Measurements from ENCODE around the gene U2AF2. TPM values are rescaled to one million over a fixed set of nuclear protein-coding genes. Genes with fewer than 3 reads are reported as not detected.

U2AF2 gene
- total RNA-seq, 1 donor from 2014 or later = 74.5 TPM

DNA sequence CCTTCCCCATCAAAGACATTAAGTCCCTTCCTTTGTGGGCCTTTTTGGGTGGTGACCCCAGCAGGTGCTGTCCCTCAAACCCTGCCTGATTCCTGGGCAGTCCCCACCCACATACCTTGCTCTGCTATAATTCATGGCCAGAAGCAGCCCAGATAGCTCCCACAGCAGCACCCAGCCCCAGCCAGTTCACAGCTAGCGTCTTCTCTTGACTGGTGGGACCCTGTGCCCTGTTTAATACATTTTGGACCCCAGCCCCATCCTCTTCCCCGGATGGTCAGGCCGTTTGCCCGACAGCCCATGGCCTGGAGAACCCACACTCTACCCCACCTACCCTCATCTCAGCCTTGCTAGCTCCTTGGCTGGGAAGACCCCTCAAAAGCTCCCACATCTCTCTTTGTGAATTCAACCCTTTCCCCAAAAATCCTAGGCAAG is 4.7 kb upstream of the U2AF2 start:
- no peak for DNase-seq (ENCODE audit: missing footprints)

DNA sequence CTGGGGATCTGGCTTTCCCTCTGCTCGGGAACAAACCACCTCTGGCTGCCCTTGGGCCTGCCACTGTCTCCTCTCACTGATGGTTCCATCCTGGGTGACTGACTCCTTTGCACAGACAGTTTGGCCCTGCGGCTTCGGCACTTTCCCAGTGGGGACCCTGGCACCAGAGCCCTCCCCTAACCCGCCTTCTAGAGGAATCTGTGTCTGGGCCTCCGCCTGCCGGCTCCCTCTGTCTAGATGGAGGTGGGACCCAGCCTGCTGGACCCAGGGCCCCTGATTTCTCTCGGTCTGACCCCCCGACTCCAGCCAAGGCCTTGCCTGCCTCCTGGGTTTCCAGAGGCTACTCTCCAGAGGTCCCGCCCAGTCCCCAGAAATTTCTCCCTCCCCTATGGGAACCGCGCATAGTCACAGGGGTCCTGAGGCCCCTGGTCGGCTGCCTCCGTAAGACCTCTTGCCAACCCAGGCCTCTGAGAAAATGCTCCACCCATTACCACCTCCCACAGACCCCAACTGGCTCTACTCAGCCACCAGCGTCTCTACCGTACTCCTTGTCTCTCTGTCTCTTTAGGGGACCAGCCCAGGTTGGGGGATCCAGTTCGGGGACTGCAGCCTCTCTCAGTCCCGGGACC is 4.1 kb upstream of the U2AF2 start:
- ATAC-seq = no peak
- intact Hi-C loops (cut with DNase I) = loop anchor here (5.0 kb wide), 1 partner anchor 53 kb away; the partner anchor contains the start of gene FIZ1
- no peak for DNase-seq (ENCODE audit: missing footprints)

More for the DNA sequence above, 4.7 kb upstream of the U2AF2 start:
- intact Hi-C loops (cut with DNase I) = loop anchor here (5.0 kb wide), 1 partner anchor 53 kb away; the partner anchor contains the start of gene FIZ1
- ATAC-seq = no peak

DNA sequence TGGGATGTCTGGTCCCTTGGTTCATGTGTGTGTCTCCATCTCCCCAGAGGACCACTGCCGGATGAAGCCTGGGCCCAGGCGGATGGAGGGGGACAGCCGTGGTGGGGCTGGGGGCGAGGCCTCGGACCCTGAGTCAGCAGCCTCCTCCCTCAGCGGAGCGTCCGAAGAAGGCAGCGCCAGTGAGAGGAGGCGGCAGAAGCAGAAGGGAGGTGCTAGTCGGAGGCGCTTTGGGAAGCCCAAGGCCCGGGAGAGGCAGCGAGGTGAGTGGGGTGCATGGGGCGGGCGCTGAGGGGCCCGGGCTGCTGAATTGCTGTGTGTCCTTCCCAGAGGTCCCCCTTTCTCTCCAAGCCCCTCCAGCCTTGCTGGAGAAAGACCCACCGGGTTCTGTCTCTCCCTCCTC is 3.6 kb upstream of the U2AF2 start:
- intact Hi-C loops (cut with DNase I) = loop anchor here (5.0 kb wide), 1 partner anchor 54 kb away; the partner anchor contains the start of gene FIZ1
- ATAC-seq (no peak), DNase-seq (ENCODE audit: missing footprints) (no peak)

DNA sequence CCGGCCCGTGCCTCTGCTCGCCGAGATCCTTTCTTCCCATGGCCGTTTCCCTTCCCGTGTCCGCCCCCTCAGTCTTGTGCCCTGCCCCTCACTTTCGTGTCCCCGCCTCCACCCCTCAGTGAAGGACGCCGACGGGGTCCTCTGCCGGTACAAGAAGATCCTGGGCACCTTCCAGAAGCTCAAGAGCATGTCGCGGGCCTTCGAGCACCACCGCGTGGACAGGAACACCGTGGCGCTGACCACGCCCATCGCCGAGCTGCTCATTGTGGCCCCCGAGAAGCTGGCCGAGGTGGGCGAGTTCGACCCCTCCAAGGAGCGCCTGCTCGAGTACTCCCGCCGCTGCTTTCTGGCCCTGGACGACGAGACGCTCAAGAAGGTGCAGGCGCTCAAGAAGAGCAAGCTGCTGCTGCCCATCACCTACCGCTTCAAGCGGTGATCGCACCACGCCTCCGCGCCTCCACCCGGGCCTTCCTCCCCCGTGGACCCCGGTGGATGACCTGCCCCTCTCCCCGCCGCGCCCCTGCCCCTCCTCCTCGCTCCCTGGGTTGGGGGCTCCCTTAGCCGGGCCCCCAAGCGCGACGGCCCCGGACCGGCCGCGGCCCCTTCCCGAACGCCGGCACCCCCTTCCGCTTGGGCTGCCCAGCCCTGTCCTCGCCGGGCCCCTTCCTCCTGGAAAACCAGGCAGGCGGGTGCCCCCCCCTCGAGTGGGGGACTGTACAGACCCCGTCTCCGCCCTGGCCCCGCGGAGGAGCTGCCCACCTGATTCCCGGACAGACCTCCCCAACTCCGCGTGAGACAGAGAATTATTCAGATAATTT is 2.3 kb upstream of the U2AF2 start:
- ATAC-seq = no peak
- no peak for DNase-seq (ENCODE audit: missing footprints)
- intact Hi-C loops (cut with DNase I) = loop anchor here (5.0 kb wide), 1 partner anchor 55 kb away; the partner anchor contains the start of gene FIZ1

DNA sequence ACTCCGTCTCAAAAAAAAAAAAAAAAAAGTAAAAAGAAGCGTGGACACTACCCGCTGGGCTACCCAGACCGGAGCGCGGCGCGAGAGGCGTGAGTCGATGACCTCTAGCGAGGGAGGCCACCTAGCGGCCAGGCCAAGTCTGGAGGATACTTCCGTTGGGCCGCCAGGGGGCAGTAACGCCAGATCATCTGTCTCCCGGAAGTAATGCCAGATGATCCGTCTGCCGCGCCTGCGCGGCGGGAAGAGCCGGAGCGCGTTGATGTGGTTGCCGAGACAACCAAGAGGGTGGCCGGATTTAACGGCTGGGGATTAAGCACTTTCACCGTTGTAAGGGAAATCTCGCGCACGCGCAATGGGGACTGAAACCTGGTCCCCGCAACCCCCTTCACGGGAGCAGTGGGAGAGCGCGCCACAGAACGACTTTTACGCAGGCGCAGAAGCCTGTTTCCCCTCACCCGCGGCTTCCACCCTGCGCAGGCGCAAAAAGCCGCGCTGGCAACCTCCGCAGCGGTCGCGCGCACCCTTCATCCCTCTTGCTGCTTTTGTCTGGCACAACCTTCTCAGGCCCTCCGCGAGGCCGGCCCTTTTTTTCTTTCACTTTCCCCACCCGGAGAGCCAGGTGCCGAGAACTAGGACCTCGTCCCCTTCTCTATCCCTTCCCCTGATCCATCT is 1.0 kb upstream of the U2AF2 start:
- ATAC-seq = peak; percentile 73
- peak; percentile 99 for DNase-seq (ENCODE audit: missing footprints)
- intact Hi-C loops (cut with DNase I) = loop anchor here (1.0 to 5.0 kb wide), 2 partner anchors 22 to 56 kb away; partner anchors contain the start of genes EPN1 and FIZ1

DNA sequence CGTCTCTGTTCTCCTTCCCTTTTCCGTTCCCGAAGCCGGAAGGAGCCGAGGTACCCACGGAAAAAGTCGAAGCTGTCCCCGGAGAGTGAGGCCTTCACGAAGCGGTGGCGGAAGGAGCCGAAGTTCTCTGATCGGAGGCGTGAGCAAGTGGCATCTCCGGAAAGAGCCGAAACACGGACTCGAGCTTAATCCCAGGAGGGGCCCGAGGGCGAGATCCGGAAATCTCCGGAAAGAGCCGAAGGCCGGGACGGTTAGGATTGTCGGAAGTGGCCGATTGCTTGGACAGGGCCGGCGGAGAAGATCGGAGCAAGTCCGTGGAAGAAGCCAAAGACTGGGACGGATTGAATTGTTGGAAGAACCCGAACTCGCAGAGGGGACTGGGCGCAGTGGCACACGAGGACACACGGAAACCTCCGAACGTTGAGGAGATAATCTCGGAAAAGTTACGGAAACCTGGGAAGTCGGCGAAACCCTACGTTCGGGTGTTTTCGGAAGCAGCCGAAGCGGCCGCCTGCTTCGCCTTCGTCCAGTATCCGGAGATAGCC is 440 bp upstream of the U2AF2 start:
- peak; percentile 99 for DNase-seq (ENCODE audit: missing footprints)
- ATAC-seq = peak; percentile 82
- intact Hi-C loops (cut with DNase I) = loop anchor here (1.0 to 5.0 kb wide), 2 partner anchors 21 to 57 kb away; partner anchors contain the start of genes EPN1 and FIZ1

DNA sequence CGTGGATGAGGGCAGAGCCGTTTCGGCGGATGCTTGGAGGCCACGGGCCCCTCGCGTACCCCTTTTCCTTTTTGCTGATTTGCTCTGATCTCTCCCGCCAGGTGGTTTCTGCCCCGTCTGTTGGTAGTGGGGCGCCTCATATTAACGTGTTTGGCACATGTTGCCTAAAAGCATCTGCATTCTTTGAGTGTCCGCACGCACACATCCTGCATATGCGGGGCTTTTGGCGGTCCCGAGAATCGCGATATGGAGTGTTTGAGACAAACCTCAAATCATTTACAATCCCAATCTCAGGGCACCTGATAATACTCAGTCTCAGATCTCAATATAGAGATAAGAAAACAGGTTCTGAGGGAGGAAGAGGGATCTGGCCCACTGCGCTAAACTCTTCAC is 809 bp downstream of the U2AF2 start:
- intact Hi-C loops (cut with DNase I) = no loop called here
- no peak for DNase-seq (ENCODE audit: missing footprints)

DNA sequence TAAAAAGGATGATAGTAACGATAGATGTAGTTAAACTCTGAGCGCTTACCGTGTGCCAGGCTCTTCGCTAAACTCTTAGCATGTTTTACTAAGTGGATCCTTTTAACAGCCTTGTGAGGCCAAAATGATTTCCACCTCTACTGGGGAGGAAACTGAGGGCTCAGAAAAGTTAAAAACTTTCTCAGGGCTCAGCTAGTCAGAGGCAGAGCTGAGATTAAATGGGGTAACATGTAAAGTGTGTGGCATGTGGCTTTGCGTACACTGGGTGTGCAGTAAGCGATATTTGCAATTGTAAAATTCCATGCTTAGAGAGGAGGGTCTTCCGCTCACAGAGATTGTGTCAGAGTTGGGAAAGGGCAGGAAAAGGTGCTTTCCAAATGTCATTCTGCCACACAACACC is 1.7 kb downstream of the U2AF2 start:
- DNase-seq (ENCODE audit: missing footprints) (no peak), ATAC-seq (no peak)
- intact Hi-C loops (cut with DNase I) = no loop called here

More for the DNA sequence above, 809 bp downstream of the U2AF2 start:
- no peak for ATAC-seq

DNA sequence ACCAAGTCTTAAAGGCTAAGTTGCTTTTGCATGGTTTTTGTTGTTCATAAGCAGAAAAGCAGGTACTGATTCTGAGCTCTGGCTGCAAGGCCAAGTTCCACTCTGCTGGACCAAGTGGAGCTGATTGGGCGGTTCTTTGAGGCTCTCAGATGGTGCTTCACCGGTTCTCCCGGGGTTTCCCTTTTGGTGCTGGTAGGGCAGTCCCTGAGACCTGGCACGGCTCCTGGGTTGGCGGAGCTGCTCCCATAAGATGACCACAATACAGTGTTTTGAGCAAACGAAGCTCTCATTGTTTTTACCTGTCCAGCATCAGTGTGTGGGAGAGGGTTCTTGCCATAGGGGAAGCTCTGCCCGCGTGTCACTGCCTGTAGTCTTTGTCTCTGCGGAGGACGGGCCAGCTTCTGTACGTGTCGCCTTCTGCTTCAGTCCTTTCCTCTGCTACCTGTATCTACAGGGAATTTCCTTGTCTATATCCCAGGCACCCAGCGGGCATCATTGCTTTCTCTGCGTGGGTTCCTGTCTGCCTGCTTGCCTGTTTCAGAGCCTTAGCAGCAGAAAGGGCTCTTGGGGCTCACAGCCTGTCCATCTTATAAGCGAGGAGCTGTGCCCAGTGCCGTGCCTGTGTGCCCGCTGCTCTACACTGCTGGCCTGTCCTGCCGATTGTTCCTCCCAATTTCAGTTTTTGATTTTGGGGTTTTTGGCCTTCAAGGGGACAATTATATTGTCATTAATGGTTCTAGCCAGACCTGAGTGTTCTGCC is 2.3 kb downstream of the U2AF2 start:
- no peak for DNase-seq (ENCODE audit: missing footprints)
- no peak for ATAC-seq
- intact Hi-C loops (cut with DNase I) = no loop called here

DNA sequence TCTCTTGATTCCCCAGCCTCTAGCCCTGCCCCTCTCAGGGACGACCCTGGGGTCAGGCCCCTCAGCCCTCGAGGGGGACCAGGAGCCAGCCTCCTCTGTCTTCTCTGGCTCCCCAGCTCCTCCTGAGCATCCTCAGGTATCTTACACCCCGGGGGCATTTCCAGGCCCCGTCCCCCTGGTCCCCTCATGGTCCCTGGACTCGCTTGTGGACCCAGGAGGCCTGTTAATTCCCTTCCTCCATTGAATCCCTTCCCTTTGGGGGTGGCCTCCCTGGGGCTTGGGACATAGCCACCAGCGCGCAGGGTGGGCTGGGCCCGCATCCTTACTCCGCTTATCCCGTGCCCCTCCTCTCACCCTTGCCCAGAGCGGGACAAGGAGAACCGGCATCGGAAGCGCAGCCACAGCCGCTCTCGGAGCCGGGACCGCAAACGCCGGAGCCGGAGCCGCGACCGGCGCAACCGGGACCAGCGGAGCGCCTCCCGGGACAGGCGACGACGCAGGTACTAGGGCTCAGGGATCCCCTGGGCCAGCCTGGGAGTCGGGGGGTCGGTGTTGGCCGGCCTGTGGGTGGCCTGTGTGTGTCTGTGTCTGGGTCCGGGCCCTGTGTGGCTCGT is 4.1 kb downstream of the U2AF2 start:
- ATAC-seq (no peak), DNase-seq (ENCODE audit: missing footprints) (no peak)
- intact Hi-C loops (cut with DNase I) = no loop called here

DNA sequence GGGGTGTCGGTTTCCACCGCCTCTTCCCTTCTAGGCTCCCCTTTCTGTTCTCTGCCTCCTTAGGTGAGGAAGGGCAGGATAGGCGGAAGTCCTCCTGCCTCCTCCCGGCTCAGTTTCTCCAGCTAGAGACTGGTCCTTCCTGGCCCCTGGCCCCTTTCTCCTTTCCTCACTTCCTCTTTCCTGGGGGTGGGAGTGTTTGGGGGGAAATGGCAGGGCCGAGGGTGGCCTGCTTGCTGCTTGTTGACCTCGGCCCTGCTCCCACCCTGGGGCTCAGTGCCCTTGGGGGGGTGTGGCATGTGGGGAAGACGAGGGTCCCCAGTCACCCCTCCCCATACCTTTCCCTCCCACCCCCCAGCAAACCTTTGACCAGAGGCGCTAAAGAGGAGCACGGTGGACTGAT is 5.0 kb downstream of the U2AF2 start:
- ATAC-seq (no peak), DNase-seq (ENCODE audit: missing footprints) (no peak)
- intact Hi-C loops (cut with DNase I) = no loop called here

DNA sequence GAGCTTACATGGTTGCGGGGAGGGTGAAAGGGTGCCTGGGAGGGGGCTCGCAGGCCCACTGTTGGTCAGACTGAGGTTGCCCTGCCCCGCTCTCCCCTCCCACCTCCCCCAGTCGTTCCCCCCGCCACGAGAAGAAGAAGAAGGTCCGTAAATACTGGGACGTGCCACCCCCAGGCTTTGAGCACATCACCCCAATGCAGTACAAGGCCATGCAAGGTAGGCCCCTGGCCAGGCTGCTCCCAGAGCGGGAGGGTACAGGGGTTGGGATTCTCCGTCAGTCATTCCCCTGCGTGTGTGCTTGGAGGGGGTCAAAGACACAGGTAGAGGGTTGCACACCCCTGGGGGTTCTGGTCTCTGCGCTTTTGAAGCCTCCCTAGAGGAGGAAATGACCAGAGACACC is 5.6 kb downstream of the U2AF2 start:
- no peak for DNase-seq (ENCODE audit: missing footprints)
- no peak for ATAC-seq
- intact Hi-C loops (cut with DNase I) = no loop called here

DNA sequence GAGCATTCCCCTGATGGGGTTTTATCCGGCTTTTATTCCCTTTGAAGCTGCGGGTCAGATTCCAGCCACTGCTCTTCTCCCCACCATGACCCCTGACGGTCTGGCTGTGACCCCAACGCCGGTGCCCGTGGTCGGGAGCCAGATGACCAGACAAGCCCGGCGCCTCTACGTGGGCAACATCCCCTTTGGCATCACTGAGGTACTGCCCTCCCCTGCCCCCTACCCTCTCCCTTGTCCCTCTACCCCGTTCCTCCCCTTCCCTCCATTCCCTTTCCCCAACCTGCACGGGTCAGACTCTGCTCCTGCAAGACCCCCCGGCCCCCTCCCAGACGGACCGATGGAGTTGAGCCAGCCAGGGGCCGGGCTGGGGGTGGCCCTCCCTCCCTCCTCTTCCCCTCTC is 6.2 kb downstream of the U2AF2 start:
- no peak for DNase-seq (ENCODE audit: missing footprints)
- ATAC-seq = no peak
- intact Hi-C loops (cut with DNase I) = no loop called here

DNA sequence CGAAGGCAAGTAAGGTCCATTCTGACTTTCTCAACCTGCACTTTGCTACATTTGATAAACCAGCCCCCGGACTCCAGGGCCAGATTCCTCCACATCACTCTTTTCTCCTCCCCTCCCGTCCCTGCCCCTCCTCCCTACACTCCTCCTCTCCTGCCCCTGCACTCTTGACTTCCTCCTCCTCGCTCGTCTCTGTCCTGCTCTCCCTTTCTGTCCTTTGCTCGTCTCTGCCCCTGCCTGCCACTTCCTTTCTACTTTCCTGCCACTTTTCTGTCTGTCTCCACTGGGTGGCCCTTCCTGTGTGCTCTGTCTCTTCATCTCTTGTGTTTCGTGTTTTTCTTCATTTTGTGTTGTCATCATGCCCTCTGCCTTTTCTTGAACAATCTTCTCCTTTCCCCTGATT is 7.0 kb downstream of the U2AF2 start:
- ATAC-seq = no peak
- DNase-seq (ENCODE audit: missing footprints) = no peak
- intact Hi-C loops (cut with DNase I) = no loop called here

DNA sequence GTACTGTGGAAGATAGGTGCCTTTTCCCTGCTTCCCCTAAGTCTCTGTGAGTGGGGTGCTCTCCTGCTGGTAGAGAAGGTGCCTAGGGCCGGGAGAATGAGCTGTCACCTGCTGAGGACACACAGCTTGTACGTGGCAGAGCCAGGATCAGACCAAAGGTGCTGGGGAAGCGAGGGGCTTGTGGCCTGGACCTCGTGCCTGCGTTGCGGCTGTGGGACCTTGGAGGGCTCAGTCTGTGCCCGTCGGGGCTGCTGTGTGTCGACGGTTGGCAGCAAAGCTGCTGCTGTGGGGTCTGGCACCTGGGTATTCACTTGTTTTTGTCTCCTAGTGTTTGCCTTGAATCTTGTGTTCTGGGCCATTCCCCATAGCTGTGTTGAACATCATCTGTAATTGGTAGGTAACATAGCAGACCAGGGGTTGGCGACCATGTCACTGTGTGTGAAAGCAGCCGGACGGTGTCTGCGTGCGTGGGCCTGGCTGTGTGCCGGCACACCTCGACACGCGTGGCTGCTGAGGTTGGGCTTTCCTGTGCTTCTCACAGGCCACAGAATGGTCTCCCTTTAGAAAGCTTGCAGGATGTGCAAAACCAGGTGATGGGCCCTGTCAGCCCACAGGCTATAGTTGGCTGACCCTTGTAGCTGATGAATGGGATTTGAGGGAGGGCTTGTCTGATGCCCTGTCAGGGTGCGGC is 9.2 kb downstream of the U2AF2 start:
- ATAC-seq (no peak), DNase-seq (ENCODE audit: missing footprints) (no peak)
- intact Hi-C loops (cut with DNase I) = no loop called here

DNA sequence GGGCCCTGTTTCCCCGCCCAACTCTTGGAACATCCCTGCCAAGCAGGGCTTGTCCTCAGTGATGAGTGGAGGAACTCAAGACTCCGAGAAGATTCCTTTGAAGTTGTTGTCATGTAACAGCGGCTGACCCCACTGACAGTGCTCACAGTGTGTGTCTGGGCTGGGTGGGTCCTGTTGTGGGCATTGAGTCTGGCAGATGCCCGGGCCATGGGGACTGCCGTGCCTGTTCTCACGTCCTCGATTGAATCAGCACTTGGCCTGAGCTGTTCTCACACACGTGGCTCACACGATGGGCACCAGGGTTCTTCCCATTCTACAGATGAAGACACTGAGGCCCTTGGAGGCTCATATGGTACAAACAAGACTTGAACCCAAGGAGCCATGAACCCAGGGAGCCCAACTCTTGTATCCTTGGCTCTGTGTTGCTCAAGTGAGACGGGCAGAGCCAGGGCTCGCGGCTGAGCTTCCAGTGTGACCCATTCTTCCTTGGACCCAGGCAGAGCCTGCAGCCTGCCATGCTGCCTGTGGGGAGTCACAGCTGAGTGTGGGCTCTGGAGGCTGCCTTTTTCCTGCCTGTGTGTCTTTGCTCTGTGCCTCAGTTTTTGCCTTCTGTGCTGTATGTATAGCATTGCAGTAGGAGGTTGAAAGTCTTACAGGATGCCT is 11.6 kb downstream of the U2AF2 start:
- intact Hi-C loops (cut with DNase I) = no loop called here
- DNase-seq (ENCODE audit: missing footprints) = no peak

DNA sequence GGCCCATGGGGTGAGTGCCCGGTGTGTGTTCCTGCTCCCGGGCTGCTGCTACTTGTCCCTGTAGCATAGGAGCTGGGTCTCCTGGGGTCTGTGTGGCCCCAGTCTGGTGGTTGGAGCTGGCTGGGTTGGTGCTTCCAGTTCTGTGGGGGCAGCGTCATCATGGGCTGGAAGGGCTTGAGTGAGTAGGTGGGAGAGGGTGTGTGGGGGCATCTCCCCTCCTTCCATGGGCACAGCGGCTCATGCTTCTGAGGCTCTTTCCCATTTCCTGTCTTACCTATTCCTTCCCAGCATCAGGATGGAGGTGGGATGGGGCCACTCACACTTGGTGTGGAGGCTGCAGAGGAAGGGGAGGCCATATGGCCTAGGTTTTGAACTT is 12.2 kb downstream of the U2AF2 start:
- no peak for ATAC-seq
- intact Hi-C loops (cut with DNase I) = no loop called here
- DNase-seq (ENCODE audit: missing footprints) = no peak

More for the DNA sequence above, 11.6 kb downstream of the U2AF2 start:
- ATAC-seq = no peak
